GM12878 (cell line): ENCODE results near the gene WDR72. TPM values are rescaled to one million over a fixed set of nuclear protein-coding genes. Genes with fewer than 3 reads are reported as not detected.
"Not testable (repeated sequence)": the region's sequence is repeated elsewhere in the genome, so short reads cannot be mapped to it uniquely, and the experiment has no call there.

Source experiments
- ATAC-seq: fragments of 200-7000 bp; cut with Tn5 transposase; 3 replicates; pipeline ENCODE4 v1.9.1; 2020; ENCODE audit warnings: mild to moderate bottlenecking, moderate library complexity
- BruUV-seq: library from RNA; stranded (reverse); fragments of 400-500 nt; replicated peaks from 2 replicates; lab custom pipeline; 2021; lab: Mats Ljungman, UMichigan
- CTCF ChIA-PET: fragments of 300-600 bp; sonication (Branson Sonifier 250); formaldehyde crosslinking; extraction: SDS; loops from one replicate; lab custom pipeline; 2021; ENCODE audit warnings: inconsistent platforms; lab: Yijun Ruan, JAX
- POLR2A ChIA-PET: fragments of 350-600 bp; formaldehyde crosslinking; extraction: SDS; loops from one replicate; lab custom pipeline; 2021; ENCODE audit warnings: inconsistent platforms; lab: Charles Lee
- RAD21 ChIA-PET: fragments of 300-600 bp; sonication (Branson Sonifier 250); formaldehyde crosslinking; loops from one replicate; lab custom pipeline; 2023; ENCODE audit warnings: antibody characterized with exemption; ENCODE audit not compliant: unreplicated experiment; lab: Charles Lee
- SMC1A ChIA-PET: fragments of 300-600 bp; sonication (Branson Sonifier 250); formaldehyde crosslinking; loops from one replicate; lab custom pipeline; 2023; ENCODE audit not compliant: unreplicated experiment, uncharacterized antibody; lab: Charles Lee
- DNase-seq: peaks from one replicate; pipeline ENCODE4 v3.0.0-alpha.2; 2011; ENCODE audit warnings: low read depth, low spot score
- FAIRE-seq: peaks from 3 replicates; lab custom pipeline; 2011; peaks lifted over from hg19 to GRCh38; lab: Jason Lieb, UNC
- H2AFZ ChIP-seq: 2 replicates; pipeline ENCODE4 v1.6.0; 2011; ENCODE audit warnings: low read depth, low read length, control low read depth; ENCODE audit not compliant: control insufficient read depth
- H3K27ac ChIP-seq: 2 replicates; pipeline ENCODE4 v1.5.1; 2011; ENCODE audit warnings: control low read depth; ENCODE audit not compliant: control insufficient read depth, insufficient read depth
- H3K27me3 ChIP-seq, 2 experiments: replicated peaks in 1 of 2; 2 replicates each; pipeline versions ENCODE4 v1.6.0 to v1.6.1; 2011; ENCODE audit warnings: low read length in 1 of 2; ENCODE audit not compliant: control insufficient read depth in 2 of 2, insufficient read depth in 2 of 2
- H3K36me3 ChIP-seq, 2 experiments: 2 replicates each; pipeline ENCODE4 v1.5.1; 2011; ENCODE audit warnings: low read length in 1 of 2; ENCODE audit not compliant: control insufficient read depth in 2 of 2, insufficient read depth in 2 of 2
- H3K4me1 ChIP-seq: 2 replicates; pipeline ENCODE4 v1.6.1; 2011; ENCODE audit warnings: mild to moderate bottlenecking, low read length, moderate library complexity, mixed read lengths; ENCODE audit not compliant: control insufficient read depth, insufficient read depth
- H3K4me2 ChIP-seq: 2 replicates; pipeline ENCODE4 v1.6.0; 2011; ENCODE audit warnings: control low read depth; ENCODE audit not compliant: control insufficient read depth, insufficient read depth
- H3K4me3 ChIP-seq: fragments of 200-600 bp; sonication (generic); 2 replicates; pipeline ENCODE4 v1.5.1; 2016
- H3K79me2 ChIP-seq: 2 replicates; pipeline ENCODE4 v1.6.0; 2011; ENCODE audit warnings: low read length; ENCODE audit not compliant: control insufficient read depth, insufficient read depth
- H3K9ac ChIP-seq: 2 replicates; pipeline ENCODE4 v1.8.0; 2011; ENCODE audit warnings: low read length, control low read depth, mixed read lengths; ENCODE audit not compliant: control insufficient read depth, insufficient read depth
- H3K9me3 ChIP-seq: replicated peaks from 3 replicates; pipeline ENCODE4 v1.5.1; 2011; ENCODE audit warnings: mild to moderate bottlenecking, low read length; ENCODE audit not compliant: control insufficient read depth, insufficient read depth
- H4K20me1 ChIP-seq: 2 replicates; pipeline ENCODE4 v1.6.0; 2011; ENCODE audit not compliant: control insufficient read depth, insufficient read depth
- BMI1 ChIP-seq: fragments of 450-650 bp; IDR thresholded peaks from 2 replicates; pipeline ENCODE4 v1.6.1; 2016; ENCODE audit warnings: mild to moderate bottlenecking, moderate library complexity, borderline replicate concordance
- CEBPB ChIP-seq, 2 experiments: fragments of 150-350 bp in 1 of 2; IDR thresholded peaks; 2 replicates each; pipeline ENCODE4 v1.6.1; 2012 to 2014; ENCODE audit warnings: low read depth in 2 of 2, low read length in 2 of 2, borderline replicate concordance in 1 of 2, inconsistent platforms in 1 of 2
- POLR2AphosphoS2 ChIP-seq: IDR thresholded peaks from 2 replicates; pipeline ENCODE4 v1.6.1; 2011; ENCODE audit warnings: low read depth, mild to moderate bottlenecking, low read length, improper control_type of control experiment, moderate library complexity
- SIX5 ChIP-seq: IDR thresholded peaks from 2 replicates; pipeline ENCODE4 v1.6.1; 2011; ENCODE audit warnings: mild to moderate bottlenecking, low read depth, low read length, moderate library complexity; ENCODE audit not compliant: severe bottlenecking
- SREBF2 ChIP-seq: IDR thresholded peaks from 2 replicates; pipeline ENCODE4 v1.6.1; 2012; ENCODE audit warnings: mild to moderate bottlenecking, low read length
- WGBS: methylation state at CpG from one replicate; pipeline ENCODE4 v1.1.6; 2016; ENCODE audit warnings: low lambda C conversion rate; ENCODE audit not compliant: insufficient replicate concordance, insufficient coverage; ENCODE audit errors: missing lambda C conversion rate; 5-methylcytosine and 5-hydroxymethylcytosine counted together
- in situ Hi-C: fragments of 300-500 bp; cut with MboI; formaldehyde crosslinking; loops from 9 replicates; pipeline ENCODE4 v1.14.3; 2018; ENCODE audit warnings: mixed read lengths
- intact Hi-C: fragments of 100-400 bp; cut with micrococcal nuclease; formaldehyde crosslinking; loops from one replicate; pipeline ENCODE4 v1.14.2; 2022; ENCODE audit not compliant: unreplicated experiment
- polyA plus RNA-seq, 11 experiments: library from polyadenylated mRNA; depleted of rRNA in 4 of 11; unstranded in 6 of 11; stranded (reverse) in 5 of 11; fragments of >200 nt; fragmentation: Nextera tagmentation in 4 of 11; fragmentation: Illumina TruSeq in 1 of 11; extraction: Ambion mirVana in 4 of 11; extraction: Trizol in 1 of 11; gene quantifications; 1 replicate in 1 of 11; 2 replicates in 10 of 11; pipeline versions ENCODE4 v1.2.1 to v1.2.3, GENCODE V29; 2011 to 2016; ENCODE audit warnings: inconsistent platforms in 2 of 11, missing spikeins in 2 of 11, low read depth in 1 of 11
- total RNA-seq, 4 experiments: library from RNA; depleted of rRNA in 3 of 4; stranded (reverse); fragments of >200 nt in 3 of 4; fragmentation: Illumina TruSeq in 1 of 4; extraction: Trizol in 1 of 4; gene quantifications; 2 replicates each; pipeline versions ENCODE4 v1.2.1 to v1.2.3, GENCODE V29; 2013 to 2021
- TF ChIP-seq, protein P1 (sequence below): fragments of 450-650 bp; conservative IDR thresholded peaks from 2 replicates; pipeline ENCODE4 v1.6.1; 2017; ENCODE audit warnings: mild to moderate bottlenecking, moderate library complexity
- TF ChIP-seq, protein P2 (sequence below): fragments of 450-650 bp; IDR thresholded peaks from 2 replicates; pipeline ENCODE4 v1.6.1; 2016; ENCODE audit warnings: mild to moderate bottlenecking

The WDR72 gene
- total and polyA plus RNA-seq, 10 of the 15 experiments (the other 5 are each of a cell fraction or from before 2014, with no cell fraction given), result 0.03 TPM; not detected in 9

DNA sequence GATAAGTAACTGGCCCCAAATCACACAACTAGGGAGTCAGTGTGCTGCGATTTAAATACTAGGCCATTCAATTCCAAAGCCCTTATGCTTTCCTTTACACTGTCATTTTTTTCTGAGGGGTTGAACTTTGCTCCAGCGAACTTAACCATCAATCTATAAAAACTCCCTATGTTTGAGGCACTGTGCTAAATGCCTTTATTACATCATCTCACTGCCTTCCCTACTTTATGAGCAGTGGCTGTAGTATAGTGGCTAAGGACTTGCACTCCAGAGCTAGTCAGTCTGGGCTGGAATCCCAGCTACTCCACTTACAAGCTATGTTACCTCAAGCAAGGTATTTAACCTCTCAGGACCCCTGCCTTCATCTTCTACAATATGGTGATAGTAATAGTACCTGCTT, 26.9 kb upstream of the WDR72 start:
- Histone ChIP-seq H3K9me3 (no peaks in the 10 kb centered on the region), H3K4me3 (no peak overlapping the region), H3K4me2 (no peak overlapping the region), H3K9ac (no peak overlapping the region), H3K4me1 (no peaks in the 10 kb centered on the region), H3K27ac (no peak overlapping the region), H3K36me3 (no peaks in the 10 kb centered on the region), H4K20me1 (no peaks in the 10 kb centered on the region), H3K27me3 (no peaks in the 10 kb centered on the region; a peak in 1 of 4 replicates), H3K79me2 (no peaks in the 10 kb centered on the region), H2AFZ (no peak overlapping the region)
- BruUV-seq, result no TSS peak
- FAIRE-seq (no peak), DNase-seq (no peak), ATAC-seq (no peak)
- intact Hi-C loops (no loop called here), in situ Hi-C loops (no loop called here)
- 0% methylated on average over 2 of the region's 2 CpGs for WGBS
- RAD21 ChIA-PET, result no interaction called here
- CTCF ChIA-PET, result no interaction called here
- POLR2A ChIA-PET, result no interaction called here
- TF ChIP-seq BMI1, result no peak
- TF ChIP-seq SIX5, result no peak
- TF ChIP-seq POLR2AphosphoS2, result no peak
- TF ChIP-seq, protein P1, sequence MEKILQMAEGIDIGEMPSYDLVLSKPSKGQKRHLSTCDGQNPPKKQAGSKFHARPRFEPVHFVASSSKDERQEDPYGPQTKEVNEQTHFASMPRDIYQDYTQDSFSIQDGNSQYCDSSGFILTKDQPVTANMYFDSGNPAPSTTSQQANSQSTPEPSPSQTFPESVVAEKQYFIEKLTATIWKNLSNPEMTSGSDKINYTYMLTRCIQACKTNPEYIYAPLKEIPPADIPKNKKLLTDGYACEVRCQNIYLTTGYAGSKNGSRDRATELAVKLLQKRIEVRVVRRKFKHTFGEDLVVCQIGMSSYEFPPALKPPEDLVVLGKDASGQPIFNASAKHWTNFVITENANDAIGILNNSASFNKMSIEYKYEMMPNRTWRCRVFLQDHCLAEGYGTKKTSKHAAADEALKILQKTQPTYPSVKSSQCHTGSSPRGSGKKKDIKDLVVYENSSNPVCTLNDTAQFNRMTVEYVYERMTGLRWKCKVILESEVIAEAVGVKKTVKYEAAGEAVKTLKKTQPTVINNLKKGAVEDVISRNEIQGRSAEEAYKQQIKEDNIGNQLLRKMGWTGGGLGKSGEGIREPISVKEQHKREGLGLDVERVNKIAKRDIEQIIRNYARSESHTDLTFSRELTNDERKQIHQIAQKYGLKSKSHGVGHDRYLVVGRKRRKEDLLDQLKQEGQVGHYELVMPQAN, result no peak
- TF ChIP-seq SREBF2, result no peak
- no peak for TF ChIP-seq CEBPB (IDR thresholded peaks at IDR 0.05; ENCODE audit: borderline replicate concordance in 1 of 2, low read depth in 2 of 2, low read length in 2 of 2)
- TF ChIP-seq, protein P2, sequence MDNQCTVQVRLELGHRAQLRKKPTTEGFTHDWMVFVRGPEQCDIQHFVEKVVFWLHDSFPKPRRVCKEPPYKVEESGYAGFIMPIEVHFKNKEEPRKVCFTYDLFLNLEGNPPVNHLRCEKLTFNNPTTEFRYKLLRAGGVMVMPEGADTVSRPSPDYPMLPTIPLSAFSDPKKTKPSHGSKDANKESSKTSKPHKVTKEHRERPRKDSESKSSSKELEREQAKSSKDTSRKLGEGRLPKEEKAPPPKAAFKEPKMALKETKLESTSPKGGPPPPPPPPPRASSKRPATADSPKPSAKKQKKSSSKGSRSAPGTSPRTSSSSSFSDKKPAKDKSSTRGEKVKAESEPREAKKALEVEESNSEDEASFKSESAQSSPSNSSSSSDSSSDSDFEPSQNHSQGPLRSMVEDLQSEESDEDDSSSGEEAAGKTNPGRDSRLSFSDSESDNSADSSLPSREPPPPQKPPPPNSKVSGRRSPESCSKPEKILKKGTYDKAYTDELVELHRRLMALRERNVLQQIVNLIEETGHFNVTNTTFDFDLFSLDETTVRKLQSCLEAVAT, result no peak
- SMC1A ChIA-PET, result no interaction called here

DNA sequence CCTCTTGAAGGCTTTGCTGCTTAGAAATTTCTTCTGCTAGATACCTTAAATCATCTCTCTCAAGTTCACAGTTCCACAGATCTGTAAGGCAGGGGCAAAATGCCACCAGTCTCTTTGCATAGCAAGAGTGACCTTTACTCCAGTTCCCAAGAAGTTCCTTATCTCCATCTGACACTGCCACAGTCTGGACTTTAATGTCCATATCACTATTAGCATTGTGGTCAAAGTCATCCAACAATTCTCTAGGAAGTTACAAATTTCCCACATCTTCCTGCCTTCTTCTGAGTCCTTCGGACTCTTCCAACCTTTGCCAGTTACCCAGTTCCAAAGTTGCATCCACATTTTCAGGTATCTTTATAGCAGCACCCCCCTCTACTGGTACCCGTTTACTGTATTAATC, 25.8 kb upstream of the WDR72 start:
- H2AFZ ChIP-seq, SMC1A ChIA-PET, H3K4me2 ChIP-seq, in situ Hi-C loops, H3K27ac ChIP-seq, RAD21 ChIA-PET, ATAC-seq, H3K9me3 ChIP-seq, FAIRE-seq, H3K79me2 ChIP-seq, intact Hi-C loops, H4K20me1 ChIP-seq, H3K36me3 ChIP-seq, H3K4me3 ChIP-seq, H3K4me1 ChIP-seq, DNase-seq, CTCF ChIA-PET, POLR2A ChIA-PET, H3K9ac ChIP-seq, BruUV-seq, H3K27me3 ChIP-seq: not testable (repeated sequence)
- WGBS, result 0% methylated on average over 2 of the region's 2 CpGs
